HG02678 (cell line): Measurements from ENCODE around the gene PAQR5.
"Not testable (repeated sequence)": the region's sequence is repeated elsewhere in the genome, so short reads cannot be mapped to it uniquely, and the experiment has no call there.

Experiments
- ATAC-seq: cut with Tn5 transposase; IDR thresholded peaks from one replicate; pipeline ENCODE4 v1.9.1; 2021; ENCODE audit warnings: mild to moderate bottlenecking, moderate library complexity; ENCODE audit not compliant: unreplicated experiment

PAQR5 gene

GRCh38 chr15:69298697-69299441, at the start of gene PAQR5:
PAQR5 (plus strand) TSS chr15:69298912; CDS start chr15:69360081, 61,169 bp downstream.
- no peak for ATAC-seq

GRCh38 chr15:69253156-69253555, 45.6 kb upstream of the PAQR5 start:
- ATAC-seq, result no peak

GRCh38 chr15:69265347-69265955, 33.3 kb upstream of the PAQR5 start:
- no peak for ATAC-seq

GRCh38 chr15:69271217-69271616, 27.5 kb upstream of the PAQR5 start:
- no peak for ATAC-seq

- ATAC-seq, result no peak
These were observed 26.6 kb upstream of the PAQR5 start for GRCh38 chr15:69272139-69272538.

GRCh38 chr15:69272891-69273290, 25.8 kb upstream of the PAQR5 start:
- no peak for ATAC-seq

- ATAC-seq, result no peak
These were observed 23.5 kb upstream of the PAQR5 start for GRCh38 chr15:69275074-69275670.

GRCh38 chr15:69275933-69276560, 22.7 kb upstream of the PAQR5 start:
- no peak for ATAC-seq

- no peak for ATAC-seq
These were observed 21.4 kb upstream of the PAQR5 start for GRCh38 chr15:69277316-69277715.

- ATAC-seq, result no peak
These were observed 19.1 kb upstream of the PAQR5 start for GRCh38 chr15:69279636-69280035.

GRCh38 chr15:69280783-69281182, 17.9 kb upstream of the PAQR5 start:
- no peak for ATAC-seq

GRCh38 chr15:69282104-69282743, 16.5 kb upstream of the PAQR5 start:
- no peak for ATAC-seq

- ATAC-seq, result no peak
These were observed 12.9 kb upstream of the PAQR5 start for GRCh38 chr15:69285834-69286233.

GRCh38 chr15:69288011-69288410, 10.7 kb upstream of the PAQR5 start:
- no peak for ATAC-seq

- ATAC-seq, result no peak
These were observed 10.0 kb upstream of the PAQR5 start for GRCh38 chr15:69288531-69289341.

GRCh38 chr15:69289342-69290146, 9.2 kb upstream of the PAQR5 start:
- ATAC-seq, result no peak

GRCh38 chr15:69290346-69291164, 8.2 kb upstream of the PAQR5 start:
- no peak for ATAC-seq

- ATAC-seq, result not testable (repeated sequence)
These were observed 7.1 kb upstream of the PAQR5 start for GRCh38 chr15:69291651-69292050.
